HFFc6 (cell line): Measurements from ENCODE around the gene ATPAF2. TPM values are rescaled to one million over a fixed set of nuclear protein-coding genes. Genes with fewer than 3 reads are reported as not detected.
A peak's percentile ranks its signal among the peaks of the same experiment; 100 is the strongest.

ENCODE experiments used
- DNase-seq: peaks from one replicate; pipeline ENCODE4 v3.0.0-alpha.2; 2018
- H3K27ac Mint-ChIP-seq: 2 replicates; pipeline ENCODE4 v1.8.0; 2020; ENCODE audit warnings: mild to moderate bottlenecking, mixed read lengths
- H3K27me3 Mint-ChIP-seq: 2 replicates; pipeline ENCODE4 v1.8.0; 2021; ENCODE audit warnings: mild to moderate bottlenecking, moderate library complexity, mixed read lengths; ENCODE audit not compliant: insufficient read depth
- H3K36me3 Mint-ChIP-seq: 2 replicates; pipeline ENCODE4 v1.8.0; 2021; ENCODE audit warnings: low read depth, mixed read lengths
- H3K4me1 Mint-ChIP-seq: 2 replicates; pipeline ENCODE4 v1.8.0; 2020; ENCODE audit warnings: low read depth, mixed read lengths
- H3K4me3 Mint-ChIP-seq: 2 replicates; pipeline ENCODE4 v1.8.0; 2020; ENCODE audit warnings: mild to moderate bottlenecking, moderate library complexity, mixed read lengths
- H3K9me3 Mint-ChIP-seq: 2 replicates; pipeline ENCODE4 v1.8.0; 2020; ENCODE audit warnings: mild to moderate bottlenecking, mixed read lengths
- CTCF ChIP-seq: fragments of 200-600 bp; sonication (generic); IDR thresholded peaks from 2 replicates; pipeline ENCODE4 v1.5.0; 2021; ENCODE audit warnings: antibody characterized with exemption, mild to moderate bottlenecking
- total RNA-seq, 6 experiments: library from RNA; stranded (reverse); fragmentation: NEBNext Ultra II Directional; extraction: Animal tissue kit (Norgen Biotek cat#: 25700); gene quantifications; 2 replicates in 1 of 6; 3 replicates in 5 of 6; pipeline ENCODE4 v1.2.3, GENCODE V29; 2021

Gene ATPAF2
- total RNA-seq, 6 experiments from 2014 or later, result 21.5 to 28.4 (median 23.1) TPM

GRCh38 chr17:18004884-18005305 is 34.1 kb downstream of the ATPAF2 start:
- Mint-ChIP-seq H3K36me3 (peaks cover 4% of the 10 kb centered on the region; the same call in 1 of the 2 replicates), H3K27ac (no peak overlapping the region), H3K4me1 (peaks cover 37% of the 10 kb centered on the region), H3K27me3 (no peaks in the 10 kb centered on the region; the same call in none of the 2 replicates), H3K4me3 (no peak overlapping the region), H3K9me3 (no peaks in the 10 kb centered on the region)
- no peak for DNase-seq
- peak; percentile 52 for TF ChIP-seq CTCF

- Mint-ChIP-seq H3K4me1 (peaks cover 37% of the 10 kb centered on the region), H3K4me3 (no peak overlapping the region), H3K27me3 (no peaks in the 10 kb centered on the region; the same call in none of the 2 replicates), H3K9me3 (no peaks in the 10 kb centered on the region), H3K36me3 (no peaks in the 10 kb centered on the region; the same call in 1 of the 2 replicates), H3K27ac (no peak overlapping the region)
- no peak for TF ChIP-seq CTCF
- DNase-seq, result no peak
Observed at GRCh38 chr17:18004345-18004744, 34.6 kb downstream of the ATPAF2 start.

- no peak overlapping the region for H3K4me3 Mint-ChIP-seq
- peaks cover 19% of the 10 kb centered on the region for H3K4me1 Mint-ChIP-seq
- no peaks in the 10 kb centered on the region for H3K9me3 Mint-ChIP-seq
- peaks cover 2% of the 10 kb centered on the region for H3K27me3 Mint-ChIP-seq
- TF ChIP-seq CTCF, result no peak
- no peak for DNase-seq
- no peaks in the 10 kb centered on the region for H3K36me3 Mint-ChIP-seq
- no peak overlapping the region for H3K27ac Mint-ChIP-seq
Observed at GRCh38 chr17:18002171-18002570, 36.8 kb downstream of the ATPAF2 start.

- H3K9me3 Mint-ChIP-seq, result no peaks in the 10 kb centered on the region
- no peak for DNase-seq
Observed at GRCh38 chr17:18000030-18000408, 38.9 kb downstream of the ATPAF2 start.

GRCh38 chr17:17999364-18000029 is 39.5 kb downstream of the ATPAF2 start:
- no peak overlapping the region for H3K4me3 Mint-ChIP-seq
- peaks cover 23% of the 10 kb centered on the region for H3K4me1 Mint-ChIP-seq
- H3K27me3 Mint-ChIP-seq, result peaks cover 2% of the 10 kb centered on the region; the same call in 1 of the 2 replicates
- H3K9me3 Mint-ChIP-seq, result no peaks in the 10 kb centered on the region
- TF ChIP-seq CTCF, result no peak
- no peaks in the 10 kb centered on the region for H3K36me3 Mint-ChIP-seq
- H3K27ac Mint-ChIP-seq, result no peak overlapping the region
- no peak for DNase-seq

More at GRCh38 chr17:18000030-18000408, 38.9 kb downstream of the ATPAF2 start:
- Mint-ChIP-seq H3K4me3 (no peak overlapping the region), H3K36me3 (no peaks in the 10 kb centered on the region), H3K27ac (no peak overlapping the region), H3K27me3 (peaks cover 2% of the 10 kb centered on the region; the same call in 1 of the 2 replicates), H3K4me1 (peaks cover 19% of the 10 kb centered on the region)
- no peak for TF ChIP-seq CTCF
